H54 (cell line): ENCODE results near the gene PAWR.
A peak's percentile ranks its signal among the peaks of the same experiment; 100 is the strongest.
"Not testable (repeated sequence)": the region's sequence is repeated elsewhere in the genome, so short reads cannot be mapped to it uniquely, and the experiment has no call there.

Experiments
- DNase-seq: peaks from one replicate; pipeline ENCODE4 v3.0.0; 2011; ENCODE audit warnings: low spot score, mixed read lengths; ENCODE audit not compliant: insufficient read length
- FAIRE-seq: peaks from 3 replicates; lab custom pipeline; 2011; peaks lifted over from hg19 to GRCh38; lab: Jason Lieb, UNC
- POLR2A ChIP-seq: IDR thresholded peaks from 2 replicates; pipeline ENCODE4 v1.6.1; 2011; ENCODE audit warnings: low read depth, mild to moderate bottlenecking, low read length

Gene PAWR

DNA sequence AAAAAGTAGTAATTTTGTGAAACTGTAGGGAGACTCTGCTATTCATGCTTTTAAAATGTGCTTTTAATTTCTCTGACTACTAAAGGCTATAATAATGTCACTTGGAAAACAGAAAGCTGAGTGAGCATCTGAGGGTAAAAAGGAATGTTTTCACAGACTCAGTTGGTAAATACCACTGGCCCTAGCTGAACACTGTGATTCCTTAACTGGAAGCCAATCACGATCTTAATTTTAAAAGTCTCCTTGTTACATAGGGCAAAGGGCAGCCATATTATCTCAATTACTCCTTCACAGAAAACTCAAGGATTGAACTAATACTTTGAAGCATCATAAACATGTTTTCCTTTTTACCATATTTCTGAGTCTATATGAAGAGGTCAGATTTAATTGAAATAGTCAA lies 41.9 kb downstream of the PAWR start:
- TF ChIP-seq POLR2A = no peak
- no peak for DNase-seq
- FAIRE-seq = peak; percentile 78

DNA sequence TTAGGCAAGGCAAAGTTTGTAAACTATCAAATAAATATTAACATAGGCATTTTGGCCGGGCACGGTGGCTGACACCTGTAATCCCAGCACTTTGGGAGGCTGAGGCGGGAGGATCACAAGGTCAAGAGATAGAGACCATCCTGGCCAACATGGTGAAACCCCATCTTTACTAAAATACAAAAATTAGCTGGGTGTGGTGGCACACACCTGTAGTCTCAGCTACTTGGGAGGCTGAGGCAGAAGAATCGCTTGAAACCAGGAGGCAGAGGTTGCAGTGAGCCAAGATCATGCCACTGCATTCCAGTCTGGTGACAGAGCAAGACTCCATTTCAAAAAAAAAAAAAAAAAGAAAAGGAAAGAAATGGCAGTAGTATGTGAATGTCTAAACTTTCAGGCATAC lies 43.9 kb downstream of the PAWR start:
- DNase-seq, FAIRE-seq: not testable (repeated sequence)

DNA sequence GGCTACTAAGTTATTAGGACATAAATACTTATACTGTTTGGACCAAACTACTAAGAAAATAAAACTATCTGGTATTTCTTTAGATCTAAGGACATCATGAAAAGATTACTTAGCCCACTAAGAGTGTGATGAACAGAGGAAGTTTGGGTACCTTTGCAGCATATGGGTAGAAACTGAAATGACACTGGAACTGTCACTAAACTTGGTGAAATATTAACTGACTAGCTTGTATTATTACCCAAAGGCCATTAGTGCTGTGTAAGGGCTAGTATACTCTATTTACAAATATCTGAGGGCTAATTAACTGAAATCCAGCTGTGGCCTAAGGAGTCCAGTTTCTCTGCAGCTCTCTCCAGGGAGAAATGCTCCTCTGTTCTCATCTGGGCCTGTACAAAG lies 45.5 kb downstream of the PAWR start:
- DNase-seq (no peak), FAIRE-seq (peak; percentile 68)
- no peak for TF ChIP-seq POLR2A

DNA sequence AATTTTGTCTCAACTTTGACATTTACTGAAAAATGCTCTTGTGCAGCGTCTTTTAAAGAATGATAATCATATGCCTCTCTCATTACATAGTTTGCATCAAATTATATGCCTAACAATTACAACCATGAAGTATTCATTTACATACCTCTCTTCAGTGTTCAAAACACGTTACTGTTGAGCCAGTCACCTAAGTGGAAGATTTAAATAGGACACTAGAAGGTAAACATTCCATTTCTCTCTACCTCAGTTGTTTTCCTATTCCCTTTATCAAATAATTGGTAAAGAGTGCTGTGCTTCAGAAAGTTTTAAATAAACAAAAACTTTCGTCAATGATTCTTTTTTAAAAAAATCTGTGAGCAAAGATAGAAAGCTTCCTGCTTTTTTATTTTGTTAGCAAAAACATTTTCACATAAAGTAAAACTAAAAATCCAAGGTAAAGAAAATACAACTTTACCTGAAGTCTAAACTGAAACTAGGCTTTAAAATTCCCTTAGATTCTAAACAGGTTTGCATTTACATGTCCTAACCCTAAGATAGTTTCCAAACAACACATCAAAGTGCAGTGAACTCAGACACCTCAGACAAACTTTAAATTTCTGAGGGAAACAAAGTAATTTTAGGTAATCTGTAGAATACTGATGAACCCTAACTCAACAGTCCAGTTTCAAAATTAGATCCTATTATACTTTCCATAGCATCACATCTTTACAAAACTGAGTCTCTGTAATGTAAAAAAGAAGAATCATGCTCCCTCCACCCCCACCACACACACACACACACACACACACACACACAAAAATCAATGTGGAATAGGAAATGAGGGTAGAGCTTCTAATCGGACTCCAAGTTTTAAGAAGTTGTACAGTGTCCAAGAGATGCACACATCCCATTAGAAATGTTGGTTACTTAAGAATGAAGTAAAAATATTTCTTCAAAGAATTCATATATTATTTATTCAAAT lies 46.2 kb downstream of the PAWR start:
- DNase-seq (no peak), FAIRE-seq (no peak)
- TF ChIP-seq POLR2A = no peak

DNA sequence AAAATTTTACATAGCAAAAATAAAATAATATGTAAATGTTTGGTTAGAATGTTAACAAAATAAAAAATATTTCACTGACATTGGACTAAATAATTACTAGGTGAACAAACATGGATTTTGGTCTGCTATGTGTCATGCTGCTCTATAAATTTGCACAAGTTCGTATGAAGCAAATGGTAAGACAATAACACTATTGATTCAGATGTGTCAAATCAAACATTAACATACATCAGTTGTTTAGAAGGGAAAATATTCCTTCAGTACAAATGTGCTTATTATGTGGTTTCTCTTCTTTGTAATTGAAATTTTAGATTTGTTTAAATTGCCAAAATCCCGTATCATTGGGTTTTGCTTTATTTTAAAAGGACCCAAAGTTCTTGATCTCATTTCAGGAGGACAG lies 46.9 kb downstream of the PAWR start:
- FAIRE-seq (peak; percentile 75), DNase-seq (no peak)
- TF ChIP-seq POLR2A = no peak

DNA sequence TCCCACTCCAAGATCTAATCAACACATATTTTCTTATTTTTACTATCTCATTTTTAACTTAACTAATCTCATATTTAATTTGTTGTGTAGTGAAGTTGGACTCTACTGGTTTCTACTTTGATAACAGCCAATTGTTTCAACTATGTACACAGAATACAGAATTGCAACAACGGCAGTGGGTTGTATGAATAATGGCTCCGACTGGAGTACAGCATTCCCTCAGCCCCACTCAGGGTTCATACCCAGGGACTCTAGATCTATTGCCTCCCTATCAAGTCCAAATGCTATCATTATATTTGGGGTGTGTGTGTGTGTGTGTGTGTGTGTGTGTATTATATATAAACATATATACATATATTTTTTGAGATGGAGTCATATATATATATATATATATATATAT lies 52.3 kb downstream of the PAWR start:
- no peak for TF ChIP-seq POLR2A
- DNase-seq (no peak), FAIRE-seq (no peak)

DNA sequence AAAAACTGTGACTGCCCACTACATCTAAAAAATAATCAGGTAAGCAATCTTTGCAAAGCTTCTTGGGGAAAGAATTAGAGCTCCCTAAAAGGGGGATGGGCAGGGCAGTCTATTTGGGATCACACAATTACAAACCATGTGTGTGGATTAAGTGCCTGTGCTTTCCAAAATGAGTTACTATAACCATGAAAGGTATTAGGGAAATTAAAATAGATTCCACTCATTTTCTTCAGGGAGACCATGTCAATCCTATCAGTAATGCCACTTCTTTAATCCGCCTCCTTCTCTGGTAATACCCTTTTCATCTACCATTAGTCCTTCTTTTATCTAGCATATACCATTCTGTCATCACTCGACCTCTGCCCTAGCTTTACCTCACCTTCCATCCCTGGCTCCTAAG lies 53.7 kb downstream of the PAWR start:
- FAIRE-seq (no peak), DNase-seq (no peak)

DNA sequence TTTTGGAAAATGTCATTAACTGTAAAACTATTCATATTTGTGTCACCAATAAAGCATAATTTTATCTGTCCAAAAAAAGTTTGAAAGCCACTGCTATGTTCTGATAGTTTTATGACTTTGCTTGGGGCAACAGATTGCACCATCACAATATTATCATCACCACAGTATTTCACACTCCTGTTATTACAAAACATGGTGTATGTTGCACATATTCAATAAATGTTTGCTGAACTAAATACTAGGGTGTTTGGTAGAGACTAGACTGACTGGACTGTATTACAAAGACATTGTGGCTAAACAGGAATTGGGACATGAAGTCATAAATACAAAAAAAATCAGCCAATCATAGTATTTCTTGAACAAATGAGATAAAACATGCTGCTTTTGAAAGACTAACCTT lies 55.1 kb downstream of the PAWR start:
- FAIRE-seq (peak; percentile 90), DNase-seq (no peak)
- no peak for TF ChIP-seq POLR2A

More for the DNA sequence above, 53.7 kb downstream of the PAWR start:
- TF ChIP-seq POLR2A = no peak

DNA sequence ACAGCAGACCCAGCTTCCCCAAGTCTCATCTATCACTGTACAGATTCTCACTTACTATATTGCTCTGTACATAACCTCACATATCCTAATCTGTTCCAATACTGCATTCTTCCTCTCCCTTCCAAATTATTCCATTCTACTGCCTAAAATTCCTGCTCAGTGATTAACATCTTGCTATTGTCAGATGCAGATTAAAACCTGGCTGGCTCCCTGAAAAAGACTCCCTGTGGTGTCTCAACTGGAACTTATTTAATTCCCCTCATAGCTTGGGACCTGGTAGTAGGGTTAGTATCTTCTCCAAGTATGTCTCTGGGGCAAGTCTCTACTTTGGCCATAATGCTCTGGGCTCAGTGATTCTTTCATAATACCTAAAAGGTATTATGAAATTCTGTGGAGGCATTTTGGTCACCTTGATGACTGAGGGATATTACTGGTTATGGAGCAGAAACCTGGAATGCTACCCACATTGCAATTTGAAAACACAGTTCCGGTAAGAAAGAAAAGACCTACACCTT lies 55.8 kb downstream of the PAWR start:
- TF ChIP-seq POLR2A = no peak
- DNase-seq (no peak), FAIRE-seq (peak; percentile 79)

DNA sequence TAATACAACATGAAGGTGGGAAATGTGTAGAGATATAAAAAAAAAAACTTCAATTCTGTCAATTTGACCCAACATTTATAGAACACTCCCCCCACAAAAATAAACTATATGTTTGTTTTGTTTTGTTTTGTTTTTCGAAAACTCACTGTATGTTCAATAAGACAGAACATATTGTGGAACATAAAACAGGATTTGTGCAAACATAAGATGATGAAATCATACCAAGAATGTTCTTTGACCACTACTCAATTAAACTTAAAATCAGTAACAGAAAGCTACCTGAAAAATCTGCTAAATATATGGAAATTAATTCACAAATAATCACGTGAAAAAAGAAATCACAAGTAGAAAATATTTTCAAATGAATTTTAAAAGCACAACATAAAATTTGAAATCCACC lies 61.2 kb downstream of the PAWR start:
- FAIRE-seq (no peak), DNase-seq (no peak)
- no peak for TF ChIP-seq POLR2A

DNA sequence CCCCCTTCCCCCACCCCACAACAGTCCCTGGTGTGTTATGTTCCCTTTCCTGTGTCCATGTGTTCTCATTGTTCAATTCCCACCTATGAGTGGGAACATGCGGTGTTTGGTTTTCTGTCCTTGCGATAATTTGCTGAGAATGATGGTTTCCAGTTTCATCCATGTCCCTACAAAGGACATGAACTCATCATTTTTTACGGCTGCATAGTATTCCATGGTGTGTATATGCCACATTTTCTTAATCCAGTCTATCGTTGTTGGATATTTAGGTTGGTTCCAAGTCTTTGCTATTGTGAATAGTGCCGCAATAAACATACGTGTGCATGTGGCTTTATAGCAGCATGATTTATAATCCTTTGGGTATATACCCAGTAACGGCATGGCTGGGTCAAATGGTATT lies 64.0 kb downstream of the PAWR start:
- not testable (repeated sequence) for FAIRE-seq

DNA sequence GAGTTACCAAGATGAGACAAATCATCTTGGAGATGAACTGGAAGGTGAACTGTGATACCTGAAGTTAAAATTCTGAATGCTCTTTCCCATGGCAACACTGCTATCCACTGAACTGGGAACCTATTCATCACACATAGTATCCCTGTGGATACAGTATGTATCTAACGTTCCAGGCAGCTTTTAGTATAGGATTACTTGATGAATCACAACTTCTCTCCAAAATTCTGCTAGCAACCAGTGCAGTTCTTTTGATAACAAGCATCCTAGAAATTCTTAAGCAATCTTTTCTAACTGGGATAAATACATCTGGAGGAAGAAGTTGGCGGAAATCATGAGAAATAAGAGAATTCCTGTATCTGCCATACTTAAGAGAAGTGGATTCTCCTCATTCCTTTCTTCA lies 66.4 kb downstream of the PAWR start:
- TF ChIP-seq POLR2A = no peak
- no peak for DNase-seq
- FAIRE-seq = peak; percentile 52

More for the DNA sequence above, 64.0 kb downstream of the PAWR start:
- DNase-seq = not testable (repeated sequence)

DNA sequence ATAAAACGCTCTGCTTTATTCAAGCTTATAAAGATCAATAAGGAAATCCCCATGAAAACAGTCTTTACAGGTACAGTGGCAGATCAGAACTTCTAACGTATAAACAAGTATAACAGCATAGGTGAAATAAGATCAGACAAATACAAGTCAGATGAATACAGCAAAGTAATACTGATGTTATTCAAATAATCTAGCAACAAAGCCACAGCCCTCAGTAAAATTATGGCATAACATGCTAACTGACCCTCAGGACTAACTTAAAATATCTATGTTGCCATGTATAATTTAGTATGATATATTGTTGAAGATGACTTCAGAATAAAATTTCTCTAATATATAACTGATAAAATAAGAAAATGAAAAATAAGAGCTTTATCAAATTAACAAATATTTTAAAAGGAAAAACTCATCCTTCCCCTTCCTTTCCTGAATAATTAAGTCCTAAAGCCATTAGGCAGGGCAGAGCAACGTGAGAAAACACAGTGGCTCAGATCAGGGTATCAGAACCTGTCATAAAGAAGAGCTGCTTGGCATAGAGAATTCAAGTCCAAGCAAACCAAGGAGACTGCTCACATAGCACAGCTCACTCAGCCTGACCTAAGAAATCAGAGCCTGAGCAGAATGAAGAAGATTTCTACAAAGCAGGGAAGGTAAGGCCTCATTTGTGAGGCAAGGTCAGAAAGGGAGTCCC lies 70.7 kb downstream of the PAWR start:
- no peak for FAIRE-seq
- DNase-seq = no peak
- no peak for TF ChIP-seq POLR2A

DNA sequence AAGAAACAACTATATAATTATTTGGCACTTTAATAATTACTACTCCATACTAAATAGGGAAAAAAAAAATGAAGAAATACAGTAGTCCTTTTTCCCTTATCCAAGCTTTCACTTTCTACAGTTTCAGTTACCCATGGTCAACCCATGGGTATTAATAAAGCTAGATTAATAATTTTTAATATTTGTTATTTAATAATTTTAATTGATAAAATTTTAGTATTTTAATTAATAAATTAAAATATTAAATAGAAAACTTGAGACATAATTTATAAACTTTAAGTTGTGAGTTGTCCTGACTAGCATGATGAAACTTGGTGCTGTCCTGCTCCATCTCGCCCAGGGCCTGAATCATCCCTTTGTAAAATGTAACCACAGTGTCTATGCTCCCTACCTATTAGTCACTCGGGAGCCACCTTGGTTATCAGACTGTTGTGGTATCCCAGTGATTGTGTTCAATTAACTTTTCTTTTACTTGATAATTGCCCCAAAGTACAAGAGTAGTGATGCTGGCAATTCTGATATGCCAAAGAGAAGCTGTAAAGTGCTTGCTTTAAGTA lies 71.8 kb downstream of the PAWR start:
- FAIRE-seq (peak; percentile 97), DNase-seq (peak; percentile 7)
- no peak for TF ChIP-seq POLR2A
